ENCODE data around the gene B4GALNT1. TPM values are rescaled to one million over a fixed set of nuclear protein-coding genes. Genes with fewer than 3 reads are reported as not detected.

The B4GALNT1 gene
- total RNA-seq, 2 donors from 2014 or later: 0.32 to 0.88 TPM

DNA sequence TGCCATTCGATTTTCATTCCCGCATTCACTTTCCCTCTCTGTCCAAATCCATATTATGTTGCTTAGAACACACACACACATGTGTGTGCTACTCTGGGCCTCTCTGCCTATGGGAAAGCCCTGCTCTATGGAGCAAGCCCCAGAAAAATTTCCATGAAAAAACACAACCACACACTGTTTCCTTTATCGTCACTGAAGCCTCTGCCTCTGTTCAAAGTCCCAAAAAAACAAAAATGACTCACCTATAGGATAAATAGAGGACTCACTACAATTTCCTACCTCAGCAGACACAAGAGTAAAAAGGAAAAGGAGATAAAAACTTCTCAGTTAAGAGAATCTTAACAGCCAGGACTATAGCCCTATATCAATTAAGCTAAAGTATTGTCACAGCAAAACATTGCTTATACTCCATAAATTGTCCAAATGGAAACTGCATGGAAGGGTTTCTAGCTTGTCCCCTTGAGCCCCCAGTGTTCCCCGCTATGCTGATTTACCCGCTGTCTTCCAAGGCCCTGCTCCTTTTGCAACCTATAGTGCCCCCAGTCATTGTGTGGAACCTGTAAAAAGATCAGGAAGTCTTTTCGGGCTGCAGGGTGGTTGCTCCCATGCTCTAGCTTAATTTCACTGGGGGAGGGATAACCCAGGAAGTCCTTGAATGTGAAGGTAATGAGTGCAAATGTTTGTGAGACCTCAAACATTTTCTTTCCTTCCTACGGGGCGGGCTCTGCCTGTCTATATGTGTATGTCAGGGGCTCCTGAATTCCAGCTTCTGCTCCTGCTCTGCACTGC is 53.1 kb downstream of the B4GALNT1 start:
- no peaks in the 10 kb centered on the region for H3K27me3 ChIP-seq
- H3K9ac ChIP-seq (ENCODE audit: low read depth in 2 of 2, low read length in 2 of 2): no peak overlapping the region
- TF ChIP-seq CTCF (IDR thresholded peaks at IDR 0.05): no peak
- no peaks in the 10 kb centered on the region for H3K36me3 ChIP-seq
- no peaks in the 10 kb centered on the region for H3K4me1 ChIP-seq
- intact Hi-C loops (cut with DNase I): loop anchor here (5.0 kb wide), 1 partner anchor 112 kb away; the partner anchor contains the start of gene OS9
- DNase-seq: no peak
- no peaks in the 10 kb centered on the region for H3K9me3 ChIP-seq
- H3K27ac ChIP-seq: no peak overlapping the region
- no peak overlapping the region for H3K4me3 ChIP-seq

DNA sequence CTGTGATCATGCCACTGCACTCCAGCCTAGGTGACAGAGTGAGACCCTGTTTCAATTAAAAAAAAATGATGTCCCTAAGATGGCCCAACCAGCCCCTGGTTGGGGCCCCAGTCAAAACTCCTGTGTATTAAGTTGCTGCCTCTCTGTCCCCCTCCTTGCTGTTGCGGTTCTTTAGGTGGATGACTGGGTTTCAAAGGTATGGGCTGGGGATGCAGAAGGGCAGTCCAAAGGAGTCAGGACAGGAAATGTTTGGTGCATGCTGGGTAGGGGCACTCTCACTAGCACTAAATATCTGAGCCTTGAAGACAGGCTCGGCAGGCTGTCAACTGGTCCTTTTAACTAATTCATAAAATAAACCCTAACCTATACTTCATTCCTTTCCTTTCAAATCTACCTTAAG is 54.0 kb downstream of the B4GALNT1 start:
- Histone ChIP-seq H3K27ac (no peak overlapping the region), H3K36me3 (no peaks in the 10 kb centered on the region), H3K27me3 (no peaks in the 10 kb centered on the region), H3K9ac (ENCODE audit: low read depth in 2 of 2, low read length in 2 of 2) (no peak overlapping the region), H3K4me1 (no peaks in the 10 kb centered on the region), H3K4me3 (no peak overlapping the region), H3K9me3 (no peaks in the 10 kb centered on the region)
- intact Hi-C loops (cut with DNase I): no loop called here
- TF ChIP-seq CTCF (IDR thresholded peaks at IDR 0.05): no peak
- DNase-seq: no peak

GRCh38 chr12:57577981-57578758 is 54.8 kb downstream of the B4GALNT1 start:
- Histone ChIP-seq H3K36me3 (no peaks in the 10 kb centered on the region), H3K27me3 (no peaks in the 10 kb centered on the region), H3K4me1 (no peaks in the 10 kb centered on the region), H3K4me3 (no peak overlapping the region), H3K27ac (no peak overlapping the region), H3K9ac (ENCODE audit: low read depth in 2 of 2, low read length in 2 of 2) (no peak overlapping the region), H3K9me3 (no peaks in the 10 kb centered on the region)
- no peak for DNase-seq
- intact Hi-C loops (cut with DNase I): no loop called here
- no peak for TF ChIP-seq CTCF (IDR thresholded peaks at IDR 0.05)

DNA sequence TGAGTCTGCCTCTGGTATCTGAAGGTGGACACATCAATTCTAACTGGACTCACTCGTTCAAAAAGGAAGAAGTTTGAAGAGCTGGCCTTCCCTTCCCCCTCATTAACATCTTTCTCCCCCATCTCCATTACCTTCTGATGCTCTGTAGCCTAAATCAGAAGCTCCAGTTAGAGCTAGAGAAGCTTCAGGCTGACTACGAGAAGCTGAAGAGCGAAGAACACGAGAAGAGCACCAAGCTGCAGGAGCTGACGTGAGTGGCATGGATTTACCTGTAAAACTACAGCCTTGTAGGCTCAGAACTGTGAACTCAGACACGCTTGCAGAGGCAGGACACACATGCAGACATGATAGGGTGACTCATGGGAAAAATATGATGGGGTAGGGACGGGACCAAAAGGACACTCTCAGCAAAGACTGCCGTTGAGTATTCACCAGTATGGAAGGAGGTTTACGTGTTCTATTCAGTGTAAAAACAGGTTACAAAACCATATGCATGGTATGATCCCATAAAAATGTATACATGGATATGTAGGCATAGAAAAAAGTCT is 56.3 kb downstream of the B4GALNT1 start:
- no peak for TF ChIP-seq CTCF (IDR thresholded peaks at IDR 0.05)
- DNase-seq: no peak
- intact Hi-C loops (cut with DNase I): no loop called here
- H3K4me3 ChIP-seq: no peak overlapping the region
- no peaks in the 10 kb centered on the region for H3K4me1 ChIP-seq
- no peak overlapping the region for H3K9ac ChIP-seq (ENCODE audit: low read depth in 2 of 2, low read length in 2 of 2)
- no peaks in the 10 kb centered on the region for H3K9me3 ChIP-seq
- H3K27ac ChIP-seq: no peak overlapping the region
- H3K27me3 ChIP-seq: no peaks in the 10 kb centered on the region
- no peaks in the 10 kb centered on the region for H3K36me3 ChIP-seq

Other genes with a start within 250 kb of the B4GALNT1 start
- gene R3HDM2, start 202.2 kb downstream of the B4GALNT1 start, total RNA-seq: 10 to 100 TPM; 41.0 to 60.4 TPM
- gene INHBC, start 198.4 kb downstream of the B4GALNT1 start, total RNA-seq: not detected
- gene INHBE, start 177.9 kb downstream of the B4GALNT1 start, total RNA-seq: under 1 TPM in 1 of 2 donors, not detected in 1; 0.22 TPM
- 1 to 10 TPM; 1.4 to 2.0 TPM for gene GLI1, start 173.4 kb downstream of the B4GALNT1 start, total RNA-seq
- 1 to 10 TPM; 5.5 to 6.5 TPM for gene ARHGAP9, start 153.3 kb downstream of the B4GALNT1 start, total RNA-seq
- 100 to 1,000 TPM in 1 of 2 donors, 10 to 100 TPM in 1; 90.3 to 195 TPM for gene MARS1, start 145.1 kb downstream of the B4GALNT1 start, total RNA-seq
- 10 to 100 TPM; 17.5 to 22.8 TPM for gene DDIT3, start 112.7 kb downstream of the B4GALNT1 start, total RNA-seq
- 100 to 1,000 TPM in 1 of 2 donors, 10 to 100 TPM in 1; 95.4 to 133 TPM for gene MBD6, start 110.4 kb downstream of the B4GALNT1 start, total RNA-seq
- gene DCTN2, start 86.0 kb downstream of the B4GALNT1 start, total RNA-seq: 100 to 1,000 TPM; 131 to 139 TPM
- gene KIF5A, start 83.2 kb downstream of the B4GALNT1 start, total RNA-seq: 1 to 10 TPM in 1 of 2 donors, under 1 TPM in 1; 0.67 to 2.1 TPM
- 10 to 100 TPM; 43.6 to 60.2 TPM for gene PIP4K2C, start 42.0 kb downstream of the B4GALNT1 start, total RNA-seq
- gene DTX3, start 28.4 kb downstream of the B4GALNT1 start, total RNA-seq: 1 to 10 TPM; 3.4 to 7.4 TPM
- 10 to 100 TPM in 1 of 2 donors, 1 to 10 TPM in 1; 2.4 to 12.8 TPM for gene ARHGEF25, start 21.8 kb downstream of the B4GALNT1 start, total RNA-seq
- 100 to 1,000 TPM; 219 to 284 TPM for gene OS9, start 60.9 kb upstream of the B4GALNT1 start, total RNA-seq
- gene AGAP2, start 105.5 kb upstream of the B4GALNT1 start, total RNA-seq: 1 to 10 TPM in 1 of 2 donors, under 1 TPM in 1; 0.86 to 1.0 TPM
- gene TSPAN31, start 111.8 kb upstream of the B4GALNT1 start, total RNA-seq: 10 to 100 TPM; 19.3 to 32.3 TPM
- gene CDK4, start 119.1 kb upstream of the B4GALNT1 start, total RNA-seq: 100 to 1,000 TPM in 1 of 2 donors, 10 to 100 TPM in 1; 45.7 to 121 TPM
- 10 to 100 TPM; 10.6 to 14.3 TPM for gene MARCHF9, start 121.9 kb upstream of the B4GALNT1 start, total RNA-seq
- 1 to 10 TPM in 1 of 2 donors, under 1 TPM in 1; 0.80 to 1.6 TPM for gene CYP27B1, start 133.9 kb upstream of the B4GALNT1 start, total RNA-seq
- 10 to 100 TPM in 1 of 2 donors, 1 to 10 TPM in 1; 7.1 to 18.9 TPM for gene METTL1, start 138.9 kb upstream of the B4GALNT1 start, total RNA-seq
- 1 to 10 TPM; 3.4 to 4.8 TPM for gene EEF1AKMT3, start 139.4 kb upstream of the B4GALNT1 start, total RNA-seq
- 10 to 100 TPM; 35.6 to 68.9 TPM for gene TSFM, start 149.6 kb upstream of the B4GALNT1 start, total RNA-seq
- gene AVIL, start 185.5 kb upstream of the B4GALNT1 start, total RNA-seq: 1 to 10 TPM; 5.1 to 8.1 TPM
- gene CTDSP2, start 213.5 kb upstream of the B4GALNT1 start, total RNA-seq: 100 to 1,000 TPM; 131 to 200 TPM

Measured in colonic mucosa (tissue), 4 donors.